HFF-Myc (cell line): ENCODE measurements around the gene PSRC1.

Experiments used
- DNase-seq: peaks from one replicate; pipeline ENCODE4 v3.0.0-alpha.2; 2011; ENCODE audit warnings: low read depth; ENCODE audit errors: extremely low read depth
- H3K4me3 ChIP-seq: replicated peaks from 2 replicates; pipeline ENCODE4 v1.5.1; 2011; ENCODE audit warnings: low read depth, mild to moderate bottlenecking, control low read depth, low read length
- CTCF ChIP-seq: IDR thresholded peaks from 2 replicates; pipeline ENCODE4 v1.5.1; 2012; ENCODE audit warnings: mild to moderate bottlenecking, low read depth, low read length, control low read depth; ENCODE audit errors: missing control alignments

The PSRC1 gene

GRCh38 chr1:109272831-109273547 lies 10.0 kb downstream of the PSRC1 start:
- no peak overlapping the region for H3K4me3 ChIP-seq
- no peak for DNase-seq
- TF ChIP-seq CTCF: no peak

GRCh38 chr1:109272021-109272799 lies 10.7 kb downstream of the PSRC1 start:
- no peak overlapping the region for H3K4me3 ChIP-seq
- TF ChIP-seq CTCF: no peak
- no peak for DNase-seq

- TF ChIP-seq CTCF: no peak
- DNase-seq: no peak
- no peak overlapping the region for H3K4me3 ChIP-seq
Measured at GRCh38 chr1:109271458-109271857, 11.5 kb downstream of the PSRC1 start.

- no peak overlapping the region for H3K4me3 ChIP-seq
- no peak for TF ChIP-seq CTCF
- no peak for DNase-seq
Measured at GRCh38 chr1:109270623-109271317, 12.2 kb downstream of the PSRC1 start.

GRCh38 chr1:109269981-109270622 lies 12.8 kb downstream of the PSRC1 start:
- no peak for TF ChIP-seq CTCF
- H3K4me3 ChIP-seq: no peak overlapping the region
- DNase-seq: no peak

GRCh38 chr1:109269212-109269980 lies 13.5 kb downstream of the PSRC1 start:
- H3K4me3 ChIP-seq: no peak overlapping the region
- no peak for TF ChIP-seq CTCF
- DNase-seq: no peak
